NCI-H1092 treated with DMSO at 0.1 percent for 48 hours (cell line): ENCODE data around the gene SENP3.

Experiments used
- DNase-seq: peaks from one replicate; lab custom pipeline; 2025; lab: John Stamatoyannopoulos, UW

SENP3 gene

GRCh38 chr17:7577327-7578199, 15.8 kb downstream of the SENP3 start:
- no peak for DNase-seq

DNA sequence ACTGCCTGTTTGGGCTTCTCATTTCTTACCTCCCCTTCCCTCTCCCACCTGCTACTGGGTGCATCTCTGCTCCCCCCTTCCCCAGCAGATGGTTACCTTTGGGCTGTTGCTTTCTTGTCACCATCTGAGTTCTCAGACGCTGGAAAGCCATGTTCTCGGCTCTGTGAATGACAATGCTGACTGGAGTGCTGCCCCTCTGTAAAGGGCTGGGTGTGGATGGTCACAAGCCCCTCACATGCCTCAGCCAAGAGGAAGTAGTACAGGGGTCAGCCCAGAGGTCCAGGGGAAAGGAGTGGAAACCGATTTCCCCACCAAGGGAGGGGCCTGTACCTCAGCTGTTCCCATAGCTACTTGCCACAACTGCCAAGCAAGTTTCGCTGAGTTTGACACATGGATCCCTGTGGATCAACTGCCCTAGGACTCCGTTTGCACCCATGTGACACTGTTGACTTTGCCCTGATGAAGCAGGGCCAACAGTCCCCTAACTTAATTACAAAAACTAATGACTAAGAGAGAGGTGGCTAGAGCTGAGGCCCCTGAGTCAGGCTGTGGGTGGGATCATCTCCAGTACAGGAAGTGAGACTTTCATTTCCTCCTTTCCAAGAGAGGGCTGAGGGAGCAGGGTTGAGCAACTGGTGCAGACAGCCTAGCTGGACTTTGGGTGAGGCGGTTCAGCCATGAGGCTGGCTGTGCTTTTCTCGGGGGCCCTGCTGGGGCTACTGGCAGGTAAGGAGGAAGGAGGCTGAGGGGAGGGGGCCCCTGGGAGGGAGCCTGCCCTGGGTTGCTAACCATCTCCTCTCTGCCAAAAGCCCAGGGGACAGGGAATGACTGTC, 17.5 kb downstream of the SENP3 start, which contains the start of gene CD68:
TSS of gene CD68 (plus strand) at position 638 of the 833 bp plus-strand sequence. CDS start at position 678, 40 bp downstream.
- DNase-seq = no peak

DNA sequence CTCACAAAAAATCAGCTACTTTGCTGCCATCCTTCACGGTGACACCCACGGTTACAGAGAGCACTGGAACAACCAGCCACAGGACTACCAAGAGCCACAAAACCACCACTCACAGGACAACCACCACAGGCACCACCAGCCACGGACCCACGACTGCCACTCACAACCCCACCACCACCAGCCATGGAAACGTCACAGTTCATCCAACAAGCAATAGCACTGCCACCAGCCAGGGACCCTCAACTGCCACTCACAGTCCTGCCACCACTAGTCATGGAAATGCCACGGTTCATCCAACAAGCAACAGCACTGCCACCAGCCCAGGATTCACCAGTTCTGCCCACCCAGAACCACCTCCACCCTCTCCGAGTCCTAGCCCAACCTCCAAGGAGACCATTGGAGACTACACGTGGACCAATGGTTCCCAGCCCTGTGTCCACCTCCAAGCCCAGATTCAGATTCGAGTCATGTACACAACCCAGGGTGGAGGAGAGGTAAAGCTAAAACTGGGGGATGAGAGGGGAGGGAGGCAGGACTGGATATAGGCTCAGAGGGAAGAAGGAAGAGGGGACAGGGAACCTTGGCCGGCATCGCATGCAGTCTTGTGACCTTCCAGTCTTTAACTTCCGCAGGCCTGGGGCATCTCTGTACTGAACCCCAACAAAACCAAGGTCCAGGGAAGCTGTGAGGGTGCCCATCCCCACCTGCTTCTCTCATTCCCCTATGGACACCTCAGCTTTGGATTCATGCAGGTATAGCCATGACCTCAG, 18.3 kb downstream of the SENP3 start:
- no peak for DNase-seq

DNA sequence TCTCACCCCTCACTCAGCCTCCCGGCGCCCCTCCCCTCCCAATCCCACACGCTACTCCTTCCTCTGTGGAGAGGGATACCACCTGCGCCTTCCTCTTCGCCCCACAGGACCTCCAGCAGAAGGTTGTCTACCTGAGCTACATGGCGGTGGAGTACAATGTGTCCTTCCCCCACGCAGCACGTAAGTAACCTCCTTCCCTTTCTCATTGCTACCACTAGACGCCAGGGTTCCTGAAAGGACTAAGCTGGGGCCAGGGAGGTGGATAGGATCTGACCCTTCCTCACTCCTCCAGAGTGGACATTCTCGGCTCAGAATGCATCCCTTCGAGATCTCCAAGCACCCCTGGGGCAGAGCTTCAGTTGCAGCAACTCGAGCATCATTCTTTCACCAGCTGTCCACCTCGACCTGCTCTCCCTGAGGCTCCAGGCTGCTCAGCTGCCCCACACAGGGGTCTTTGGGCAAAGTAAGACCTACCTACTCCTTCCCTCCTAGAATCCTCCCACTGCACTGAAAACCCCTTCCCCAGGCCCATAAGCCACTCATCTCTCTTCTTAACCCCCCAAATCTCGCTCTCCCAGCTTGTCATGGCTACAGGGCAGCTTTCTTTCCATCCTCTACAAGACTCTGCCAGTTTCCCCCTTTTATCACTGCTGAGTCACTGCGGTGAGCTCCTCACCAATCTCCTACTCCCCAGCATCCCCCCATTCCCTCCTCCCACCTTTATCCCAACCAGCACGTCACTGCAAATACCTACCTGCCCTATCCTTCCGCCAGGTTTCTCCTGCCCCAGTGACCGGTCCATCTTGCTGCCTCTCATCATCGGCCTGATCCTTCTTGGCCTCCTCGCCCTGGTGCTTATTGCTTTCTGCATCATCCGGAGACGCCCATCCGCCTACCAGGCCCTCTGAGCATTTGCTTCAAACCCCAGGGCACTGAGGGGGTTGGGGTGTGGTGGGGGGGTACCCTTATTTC, 19.2 kb downstream of the SENP3 start:
- no peak for DNase-seq

GRCh38 chr17:7582396-7583252, 20.9 kb downstream of the SENP3 start:
- DNase-seq = no peak

DNA sequence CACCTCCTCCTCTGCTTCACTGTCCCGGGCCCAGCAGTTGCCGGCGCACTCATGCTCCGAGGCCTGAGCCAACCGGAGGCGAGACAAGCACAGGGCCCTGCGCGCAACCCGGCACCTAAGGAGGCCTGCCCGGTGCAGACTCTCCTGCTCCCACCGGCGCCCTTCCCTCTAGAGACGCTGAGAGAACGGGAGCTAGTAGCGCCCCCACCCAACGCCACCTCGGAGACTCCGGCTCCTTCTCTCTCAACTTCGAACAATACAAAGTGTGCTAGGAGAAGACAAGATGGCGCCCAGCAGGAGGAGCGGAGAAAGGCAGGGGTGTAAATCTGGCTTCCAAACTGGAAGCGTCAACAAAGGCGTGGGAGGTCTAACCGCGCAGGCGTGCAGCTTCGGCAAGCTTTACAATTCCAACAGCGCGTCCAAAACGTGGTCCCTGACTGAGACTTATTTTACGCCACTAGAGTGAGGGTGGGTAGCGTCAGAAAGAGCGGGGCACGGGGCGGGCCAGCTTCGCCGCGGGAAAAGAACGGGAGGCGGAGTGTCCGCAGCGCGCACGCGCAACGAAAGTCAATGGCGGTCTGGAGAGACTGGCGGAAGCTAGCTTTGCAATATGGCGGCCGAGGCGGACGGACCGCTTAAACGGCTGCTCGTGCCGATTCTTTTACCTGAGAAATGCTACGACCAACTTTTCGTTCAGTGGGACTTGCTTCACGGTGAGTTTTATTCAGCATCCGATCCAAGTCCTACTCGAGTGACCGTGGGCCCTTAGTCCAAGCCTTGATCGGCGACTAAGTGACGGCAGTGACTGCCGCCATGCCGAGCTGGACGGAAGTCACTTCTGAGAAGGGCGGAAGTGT, 21.8 kb downstream of the SENP3 start, which contains the start of gene MPDU1:
TSS of gene MPDU1 (plus strand) at position 600 of the 857 bp plus-strand sequence. CDS start at position 611, 11 bp downstream.
- DNase-seq = peak; percentile 95

DNA sequence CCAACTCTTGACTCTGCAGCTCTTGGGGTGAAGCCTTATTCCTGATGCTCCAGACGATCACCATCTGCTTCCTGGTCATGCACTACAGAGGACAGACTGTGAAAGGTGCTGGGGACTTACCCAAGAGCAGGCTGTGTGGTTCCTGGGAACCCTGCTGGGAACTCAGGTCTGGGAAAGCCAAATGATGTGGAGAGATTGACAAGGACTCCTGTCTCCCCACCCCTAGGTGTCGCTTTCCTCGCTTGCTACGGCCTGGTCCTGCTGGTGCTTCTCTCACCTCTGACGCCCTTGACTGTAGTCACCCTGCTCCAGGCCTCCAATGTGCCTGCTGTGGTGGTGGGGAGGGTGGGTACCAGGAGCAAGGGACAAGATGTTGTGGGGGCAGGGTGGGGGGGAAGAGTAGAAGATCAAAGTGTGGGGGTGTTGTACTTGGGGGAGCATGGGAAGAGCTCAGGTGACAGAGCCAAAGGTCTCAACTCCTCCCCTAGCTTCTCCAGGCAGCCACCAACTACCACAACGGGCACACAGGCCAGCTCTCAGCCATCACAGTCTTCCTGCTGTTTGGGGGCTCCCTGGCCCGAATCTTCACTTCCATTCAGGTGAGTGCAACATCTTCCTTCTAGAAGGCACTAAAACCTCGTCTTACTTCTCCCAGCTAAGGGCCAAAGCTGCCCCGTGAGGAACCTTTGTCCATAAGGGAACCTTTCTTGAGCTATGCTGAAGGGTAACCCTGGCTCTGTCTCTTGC, 25.1 kb downstream of the SENP3 start:
- DNase-seq = no peak

DNA sequence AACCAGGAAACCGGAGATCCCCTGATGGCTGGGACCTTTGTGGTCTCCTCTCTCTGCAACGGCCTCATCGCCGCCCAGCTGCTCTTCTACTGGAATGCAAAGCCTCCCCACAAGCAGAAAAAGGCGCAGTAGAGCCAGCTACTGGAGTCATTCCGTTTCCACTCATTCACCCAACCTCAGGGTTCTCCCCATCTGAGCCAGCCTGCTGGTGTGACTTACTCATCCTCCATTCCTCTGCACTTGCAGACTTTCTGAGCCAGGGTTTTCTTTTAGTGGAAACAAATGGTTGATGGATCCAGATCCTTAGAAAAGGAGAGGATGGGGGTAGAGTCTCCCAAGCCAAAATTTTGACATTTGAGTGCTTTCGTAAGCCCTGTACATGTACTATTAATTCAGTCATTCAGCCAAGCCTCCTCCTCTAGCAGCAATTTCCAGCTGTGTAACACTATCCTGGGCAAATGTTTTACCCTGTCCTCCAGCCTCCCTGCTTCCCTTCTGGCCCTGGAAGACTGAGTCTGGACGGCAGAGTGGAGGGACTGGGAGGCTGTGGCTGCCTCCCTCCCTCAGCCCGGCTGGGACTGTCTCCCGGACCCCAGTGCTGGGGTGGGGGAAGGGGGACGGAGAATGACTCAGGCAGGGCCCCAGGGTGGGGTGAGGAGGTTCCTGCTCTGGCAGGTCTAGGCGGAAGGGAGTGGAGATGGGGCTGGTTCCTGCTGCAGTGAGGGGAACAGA, 25.9 kb downstream of the SENP3 start:
- no peak for DNase-seq

DNA sequence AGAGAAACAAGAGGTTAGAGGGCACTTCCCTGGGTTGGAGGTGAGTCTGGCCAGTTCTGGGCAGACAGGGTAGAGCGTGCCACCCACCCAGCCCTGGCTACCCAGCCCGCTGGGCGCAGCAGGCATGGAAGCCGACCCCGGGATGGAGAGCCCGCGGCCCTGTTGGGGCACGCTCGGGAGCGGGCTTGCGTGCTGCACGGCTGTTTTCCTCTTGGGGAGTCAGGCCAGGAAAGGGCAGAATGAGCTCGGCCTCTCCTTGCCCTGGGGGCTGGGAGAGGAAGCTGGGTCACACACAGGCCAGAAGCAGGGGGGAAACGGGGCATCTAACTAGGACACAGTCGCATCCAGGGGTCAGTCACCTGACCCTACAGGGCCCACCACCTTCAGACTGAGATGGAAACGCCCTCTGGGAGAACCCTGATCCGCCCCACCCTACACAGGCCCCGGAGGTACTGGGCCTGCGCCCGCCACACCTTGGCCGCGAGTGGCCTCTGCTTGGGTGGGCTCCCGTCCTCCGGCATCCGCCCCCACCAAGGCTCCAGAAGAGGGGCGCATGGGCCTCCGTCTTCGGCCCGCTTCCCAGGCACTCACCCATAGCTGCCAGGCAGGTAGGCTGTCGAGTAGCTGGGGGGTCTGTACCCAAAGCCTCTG, 27.0 kb downstream of the SENP3 start:
- DNase-seq = no peak

DNA sequence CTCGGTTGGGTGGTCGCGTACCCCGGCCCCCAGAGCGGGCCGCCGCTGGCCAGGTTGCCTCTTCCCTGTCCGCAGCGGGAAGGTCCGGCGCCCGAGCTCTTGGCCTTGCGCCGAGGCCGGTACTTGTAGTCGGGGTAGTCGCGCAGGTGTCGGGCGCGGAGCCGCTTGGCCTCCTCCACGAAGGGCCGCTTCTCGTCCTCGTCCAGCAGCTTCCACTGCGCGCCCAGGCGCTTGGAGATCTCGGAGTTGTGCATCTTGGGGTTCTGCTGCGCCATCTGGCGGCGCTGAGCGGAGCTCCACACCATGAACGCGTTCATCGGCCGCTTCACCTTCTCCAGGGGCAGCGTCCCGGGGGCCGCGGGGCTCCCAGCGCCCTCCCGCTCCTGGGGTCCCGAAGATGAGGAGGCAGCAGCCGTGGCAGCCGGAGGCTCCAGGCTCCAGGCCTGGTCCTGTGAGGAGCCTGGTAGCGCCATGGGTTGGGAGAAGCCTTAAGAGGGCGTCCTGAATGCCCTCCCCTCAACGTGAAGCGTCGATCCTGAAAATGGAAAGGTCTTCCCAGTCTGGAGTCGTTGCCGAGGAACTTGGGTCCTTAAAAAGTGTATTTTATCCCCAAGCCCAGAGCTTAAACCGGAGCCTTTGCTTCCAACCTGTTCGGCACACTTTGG, 27.6 kb downstream of the SENP3 start:
- no peak for DNase-seq

DNA sequence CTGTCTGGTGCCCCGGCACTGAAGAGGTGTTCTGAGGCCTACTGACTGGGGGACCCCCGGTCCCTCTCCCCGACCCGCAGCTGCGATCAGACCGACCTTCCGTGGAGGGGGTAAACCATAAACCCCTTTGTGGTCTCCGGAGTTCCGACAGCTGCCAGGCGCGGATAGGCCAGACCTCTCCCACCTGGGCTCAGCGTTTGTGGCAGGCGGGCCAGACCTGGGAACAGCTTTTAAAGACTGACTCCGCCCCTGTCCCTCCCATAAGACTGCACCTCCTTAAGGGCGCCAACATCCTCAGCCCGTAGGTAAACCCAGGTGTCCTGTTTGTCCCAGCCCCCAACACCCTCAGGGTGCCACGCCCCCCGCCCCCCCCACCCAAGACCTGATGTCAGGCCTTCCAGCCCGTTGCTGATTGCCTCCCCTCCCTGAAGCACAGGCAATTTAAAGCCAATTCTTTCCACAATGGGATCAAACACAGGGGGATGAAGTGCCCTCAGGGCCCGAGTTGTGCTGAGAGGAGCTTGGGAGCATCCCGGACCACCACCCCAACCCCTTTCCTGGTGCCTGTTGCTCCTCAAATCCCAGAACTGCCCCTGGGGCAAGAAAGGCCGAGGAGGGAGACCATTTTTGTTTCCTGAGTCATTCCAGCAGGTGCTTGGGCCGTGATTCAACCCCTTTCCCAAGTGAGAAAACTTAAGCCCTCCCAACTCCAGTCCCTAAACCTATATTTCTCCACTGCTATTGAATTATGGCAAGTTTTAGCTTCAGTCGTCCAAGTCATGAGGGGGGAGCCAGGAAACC, 28.4 kb downstream of the SENP3 start, which contains the start of gene SOX15:
TSS of gene SOX15 (minus strand) at position 204 of the 801 bp plus-strand sequence. CDS start 418 bp downstream, outside the sequence.
- DNase-seq = no peak

DNA sequence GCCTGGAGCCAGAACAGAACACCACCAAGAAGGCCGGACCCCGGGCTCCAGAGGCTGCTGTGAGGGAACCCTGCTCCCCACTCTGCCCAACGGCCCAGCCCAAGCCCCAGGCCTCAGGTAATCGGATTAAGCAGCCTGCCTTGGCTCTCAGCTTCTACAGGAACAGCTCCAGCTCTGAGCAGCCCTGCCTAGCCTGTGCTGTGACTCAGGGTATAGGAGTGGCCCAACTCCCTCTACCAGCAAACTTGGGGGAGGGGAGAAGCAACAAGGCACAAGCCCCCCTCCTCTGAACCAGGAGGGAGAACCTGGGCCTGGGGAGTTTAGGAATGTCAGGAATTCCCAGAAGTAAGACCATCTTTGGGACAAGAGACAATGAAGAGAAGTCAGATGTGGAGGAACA, 29.0 kb downstream of the SENP3 start:
- no peak for DNase-seq

DNA sequence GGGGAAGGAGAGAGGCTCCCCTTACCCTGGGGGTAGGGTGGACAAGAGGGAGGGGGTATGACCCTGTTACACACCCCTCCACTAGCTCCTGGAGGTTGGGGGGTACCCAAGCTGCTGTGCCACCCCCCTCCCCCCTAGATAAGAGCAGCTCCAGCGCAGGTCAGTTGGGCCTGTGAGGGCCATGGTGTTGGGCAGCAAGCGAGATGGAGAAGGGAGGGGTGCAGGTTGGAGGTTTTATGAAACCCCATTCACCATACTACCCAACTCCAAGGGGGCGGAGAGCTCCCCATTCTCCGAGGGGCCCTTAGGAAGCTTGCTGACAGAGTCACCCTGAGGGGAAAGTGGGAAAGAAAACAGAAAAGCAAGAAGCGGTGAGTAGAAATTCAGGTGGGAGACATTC, 29.9 kb downstream of the SENP3 start:
- DNase-seq = no peak

DNA sequence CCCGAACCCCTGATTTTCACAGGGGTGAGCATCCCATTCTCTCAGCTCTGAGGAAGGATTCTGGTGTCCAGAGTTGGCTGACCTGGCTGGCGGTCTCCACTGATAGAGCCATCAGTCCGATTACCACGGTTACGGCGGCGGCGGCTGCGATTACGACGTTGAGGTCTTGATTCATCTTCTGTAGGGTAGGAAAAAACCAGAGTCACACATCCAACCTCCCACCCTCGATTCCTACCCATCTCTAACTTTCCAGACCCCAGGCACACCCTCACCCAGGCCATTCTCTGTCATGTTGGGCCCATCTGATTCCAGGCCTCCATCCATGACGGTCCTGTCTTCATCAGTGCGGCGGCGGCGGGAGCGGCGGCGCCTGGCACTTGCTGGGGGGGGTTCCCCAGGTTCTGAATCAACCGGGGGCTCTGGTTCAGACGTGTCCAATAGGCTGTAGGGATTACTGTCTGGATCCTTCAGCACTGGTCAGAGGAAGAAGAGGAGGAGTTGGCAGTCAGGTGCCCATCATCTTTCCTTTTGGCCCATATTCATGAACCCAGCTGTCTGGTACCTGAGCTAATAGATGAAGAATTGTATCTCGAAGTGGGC, 30.8 kb downstream of the SENP3 start:
- no peak for DNase-seq

GRCh38 chr17:7593296-7593695, 31.6 kb downstream of the SENP3 start:
- no peak for DNase-seq
